ENCODE measurements around the gene ARSK.

ARSK gene

GRCh38 chr5:95649842-95650620 is 95.1 kb downstream of the ARSK start:
- no peak for DNase-seq

- DNase-seq, result no peak
These were observed 97.9 kb downstream of the ARSK start for GRCh38 chr5:95652849-95653248.

- DNase-seq, result no peak
These were observed 99.3 kb downstream of the ARSK start for GRCh38 chr5:95654196-95654595.

Data from NCI-H1417 treated with DMSO at 0.1 percent for 48 hours (cell line).